Stimulated activated CD4-positive, alpha-beta T cell treated with anti-CD3 and anti-CD28 coated beads, Interleukin-1b, Interleukin-23, amount 100 ng/mL, for 4 hours (primary cell): ENCODE results near the gene NAPEPLD.
"Not testable (repeated sequence)": the region's sequence is repeated elsewhere in the genome, so short reads cannot be mapped to it uniquely, and the experiment has no call there.

Source experiments
- DNase-seq, 2 donors: peaks; one replicate each; pipeline ENCODE4 v3.0.0-alpha.2; 2020; ENCODE audit warnings: low read depth in 2 of 2

NAPEPLD gene

DNA sequence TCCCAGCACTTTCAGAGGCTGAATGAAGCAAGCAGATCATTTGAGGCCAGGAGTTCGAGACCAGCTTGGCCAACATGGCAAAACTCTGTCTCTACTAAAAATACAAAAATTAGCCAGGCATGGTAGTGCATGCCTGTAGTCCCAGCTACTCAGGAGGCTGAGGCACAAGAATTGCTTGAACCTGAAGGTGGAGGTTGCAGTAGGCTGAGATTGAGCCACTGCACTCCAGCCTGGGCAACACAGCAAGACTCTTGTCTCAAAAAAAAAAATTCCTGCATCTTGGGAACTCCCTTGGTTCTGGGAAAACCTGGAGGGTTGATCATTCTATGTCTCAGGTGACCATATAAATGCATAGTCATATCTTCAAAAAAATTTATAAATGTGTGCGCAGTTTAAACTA, 4.1 kb downstream of the NAPEPLD start:
- not testable (repeated sequence) for DNase-seq

DNA sequence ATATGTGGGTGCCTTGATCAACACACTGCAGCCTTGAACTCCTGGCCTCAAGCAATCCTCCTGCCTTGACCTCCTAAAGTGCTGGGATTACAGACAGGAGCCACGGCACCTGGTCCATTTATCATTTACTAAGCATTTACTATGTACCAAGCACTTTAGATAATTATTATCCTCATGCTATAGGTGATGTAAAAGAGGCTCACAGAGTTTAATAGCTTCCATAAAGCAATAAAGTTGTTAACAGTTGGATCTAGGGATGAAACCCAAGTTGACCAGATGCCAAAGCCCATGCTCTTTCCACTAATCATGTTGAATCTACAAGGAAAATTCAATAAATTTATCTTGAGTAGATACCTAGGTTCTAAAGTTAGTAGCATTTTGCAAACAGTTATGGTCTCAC, 5.0 kb downstream of the NAPEPLD start:
- no peak for DNase-seq

DNA sequence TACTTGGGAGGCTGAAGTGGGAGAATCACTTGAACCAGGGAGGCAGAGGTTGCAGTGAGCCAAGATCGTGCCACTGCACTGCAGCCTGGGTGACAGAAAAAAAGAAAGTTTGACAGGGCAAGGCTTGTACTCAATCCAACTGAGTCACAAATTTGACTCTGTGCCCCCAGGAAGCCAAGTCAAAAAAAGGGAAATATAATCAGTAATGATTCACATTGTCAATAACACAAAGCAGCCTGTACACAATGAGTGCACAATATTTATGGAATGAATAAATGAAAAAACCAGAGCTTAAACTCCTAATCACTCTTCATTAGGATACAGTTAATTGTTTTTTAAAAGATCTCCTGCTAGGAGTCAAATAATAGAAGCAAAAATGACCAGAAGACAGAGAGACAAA, 6.4 kb downstream of the NAPEPLD start:
- no peak for DNase-seq

DNA sequence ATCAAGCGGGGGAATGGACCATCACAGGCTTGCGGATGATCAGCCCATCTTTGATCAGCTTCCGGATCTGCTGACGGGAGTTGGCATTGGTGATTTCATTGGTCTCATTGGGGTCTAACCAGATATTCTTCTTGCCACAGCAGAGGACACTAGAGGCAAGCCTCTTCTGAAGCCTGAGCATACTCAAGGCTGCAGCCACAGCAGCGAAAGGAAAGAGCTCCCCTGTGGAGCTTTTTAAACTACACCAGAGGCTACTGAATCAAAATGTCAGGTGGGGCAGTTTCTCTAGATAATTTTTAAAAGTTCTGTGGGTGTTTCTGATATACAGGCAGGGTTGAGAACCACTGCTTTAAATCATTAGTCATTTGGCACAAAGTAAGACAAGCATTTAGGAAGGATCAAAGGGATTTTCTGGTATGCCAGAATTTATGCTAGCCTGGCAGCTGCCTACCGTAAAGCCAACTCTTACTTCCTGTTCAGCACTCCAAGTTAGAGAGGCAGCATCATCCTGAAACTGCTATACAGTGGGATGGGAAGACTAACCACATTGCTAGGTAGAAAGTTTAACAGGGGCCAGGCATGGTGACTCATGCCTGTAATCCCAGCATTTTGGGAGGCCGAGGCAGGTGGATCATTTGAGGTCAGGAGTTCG, 7.0 kb downstream of the NAPEPLD start:
- no peak for DNase-seq

DNA sequence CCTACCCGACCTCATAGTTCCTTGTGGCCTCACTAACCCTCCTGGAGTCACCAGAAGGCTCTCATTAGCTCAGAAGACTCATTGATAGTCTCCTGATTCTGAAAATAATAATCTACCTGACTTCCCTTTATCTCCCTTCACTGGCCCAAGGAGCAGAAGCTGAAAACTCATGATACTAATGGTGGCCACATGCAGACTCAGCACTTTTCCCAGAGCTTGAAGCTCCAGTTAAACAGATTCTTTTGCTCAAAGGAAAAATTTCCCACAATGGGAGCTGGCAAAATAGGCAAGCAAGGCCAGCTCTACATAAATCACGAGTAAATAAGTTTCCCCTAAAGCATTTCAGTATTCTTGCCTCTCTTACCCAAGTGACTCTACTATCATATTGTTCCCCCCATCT, 8.2 kb downstream of the NAPEPLD start:
- DNase-seq = no peak

DNA sequence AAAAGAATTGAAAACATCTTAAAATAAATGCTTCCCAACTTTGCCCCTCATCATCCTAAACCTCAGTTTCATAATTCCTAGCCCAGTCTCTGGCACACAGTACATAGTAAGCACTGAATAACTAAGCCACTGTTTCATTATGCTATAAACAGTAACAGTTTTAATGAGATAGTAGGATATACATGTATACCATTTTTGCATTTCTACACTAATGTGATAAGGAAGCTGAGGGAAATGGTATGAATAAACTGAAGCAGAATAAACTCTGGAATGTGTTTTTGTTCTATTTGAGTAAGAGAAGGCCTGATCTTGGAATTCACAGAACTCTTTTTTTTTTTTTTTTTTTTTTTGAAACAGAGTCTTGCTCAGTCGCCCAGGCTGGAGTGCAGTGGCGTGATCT, 8.8 kb downstream of the NAPEPLD start:
- DNase-seq = no peak

DNA sequence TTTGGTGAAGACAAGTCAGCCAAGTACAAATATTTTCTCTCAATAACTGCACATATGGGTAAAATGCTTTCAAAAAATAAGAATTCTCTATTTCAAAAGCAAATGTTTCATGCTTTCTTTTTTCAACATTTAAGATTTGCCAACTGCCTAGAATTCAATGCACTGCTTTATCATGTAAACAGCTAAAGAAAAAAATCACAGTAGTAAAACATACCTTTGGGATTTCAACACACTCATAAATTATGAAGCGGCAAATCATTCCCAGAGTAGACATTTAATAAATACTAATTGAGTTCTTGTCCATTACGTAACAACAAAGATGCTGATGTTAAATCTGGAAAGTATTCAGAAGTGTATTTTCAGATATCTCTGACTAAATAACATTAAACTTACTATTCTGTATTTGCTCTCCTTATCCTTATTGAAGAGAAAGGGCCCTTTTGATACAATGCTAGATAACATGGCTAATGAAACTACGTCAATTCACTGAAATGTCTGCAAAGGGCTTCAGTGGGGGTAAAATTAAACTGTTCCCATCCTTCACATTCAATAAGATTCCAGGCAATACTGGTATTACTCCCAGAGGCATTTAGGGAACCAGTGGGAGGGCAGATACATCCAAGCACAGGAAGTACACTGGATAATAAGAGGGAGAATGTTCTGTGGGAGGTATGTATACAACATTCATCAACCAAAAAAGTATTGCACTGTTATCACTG, 13.9 kb downstream of the NAPEPLD start:
- DNase-seq = no peak

DNA sequence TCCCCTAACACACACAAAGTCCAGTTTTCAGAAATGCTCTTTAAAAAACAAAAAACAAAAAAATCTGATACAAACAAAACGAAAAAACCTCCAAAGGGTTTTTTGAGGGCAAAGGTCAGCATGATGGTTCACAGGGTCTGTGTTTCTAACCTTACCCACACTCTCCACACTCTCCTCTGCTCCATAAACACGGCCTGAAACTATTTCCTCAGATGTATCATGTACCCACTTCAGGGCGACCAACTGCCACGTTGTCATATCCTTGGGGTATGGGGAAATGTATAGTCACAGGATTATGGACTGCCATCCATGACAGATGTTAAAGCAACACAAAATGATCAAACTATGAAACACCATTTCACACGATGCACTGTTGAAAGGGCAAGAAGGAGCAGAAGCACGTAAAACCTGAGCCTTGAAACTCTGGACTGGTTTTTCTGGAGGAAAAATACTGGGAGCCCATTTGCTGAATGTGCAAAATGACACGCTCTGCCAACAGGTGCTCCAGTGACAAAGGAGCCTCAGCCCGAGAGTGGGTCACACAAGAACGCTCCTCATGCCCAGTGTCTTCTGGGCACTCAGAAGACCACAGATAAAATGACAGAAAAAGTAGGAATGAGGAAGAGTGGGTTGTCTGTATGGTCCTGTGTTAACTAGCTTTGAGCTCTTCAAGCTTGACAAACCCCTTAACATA, 15.8 kb downstream of the NAPEPLD start:
- no peak for DNase-seq

DNA sequence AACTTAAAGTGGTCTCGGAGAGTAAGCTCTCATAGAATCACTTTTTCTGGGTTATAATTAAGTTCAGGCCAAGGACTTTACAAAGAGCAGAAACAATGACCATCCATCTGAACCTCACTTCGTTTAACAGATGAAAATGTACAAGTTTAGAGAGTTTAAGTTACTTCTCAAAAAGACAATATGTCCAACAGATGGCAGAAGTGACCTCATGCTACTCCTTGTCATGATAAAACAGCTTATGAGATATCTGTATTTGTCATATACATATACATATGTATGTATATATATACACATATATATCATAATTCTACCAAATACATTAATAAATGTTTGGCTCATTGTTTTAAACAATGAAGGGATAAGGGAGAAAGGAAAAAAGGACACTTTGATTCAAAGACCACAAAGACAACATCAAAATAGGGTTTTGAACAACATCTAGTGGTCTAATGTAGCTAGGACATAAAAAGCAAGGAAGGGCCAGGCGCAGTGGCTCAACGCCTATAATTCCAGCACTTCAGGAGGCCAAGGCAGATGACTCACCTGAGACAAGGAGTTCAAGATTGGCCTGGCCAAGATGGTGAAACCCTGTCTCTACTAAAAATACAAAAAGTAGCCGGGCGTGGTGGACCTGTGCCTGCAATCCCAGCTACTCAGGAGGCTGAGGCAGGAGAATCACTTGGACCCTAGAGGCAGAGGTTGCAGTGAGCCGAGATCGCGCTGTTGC, 17.8 kb downstream of the NAPEPLD start:
- DNase-seq = no peak

DNA sequence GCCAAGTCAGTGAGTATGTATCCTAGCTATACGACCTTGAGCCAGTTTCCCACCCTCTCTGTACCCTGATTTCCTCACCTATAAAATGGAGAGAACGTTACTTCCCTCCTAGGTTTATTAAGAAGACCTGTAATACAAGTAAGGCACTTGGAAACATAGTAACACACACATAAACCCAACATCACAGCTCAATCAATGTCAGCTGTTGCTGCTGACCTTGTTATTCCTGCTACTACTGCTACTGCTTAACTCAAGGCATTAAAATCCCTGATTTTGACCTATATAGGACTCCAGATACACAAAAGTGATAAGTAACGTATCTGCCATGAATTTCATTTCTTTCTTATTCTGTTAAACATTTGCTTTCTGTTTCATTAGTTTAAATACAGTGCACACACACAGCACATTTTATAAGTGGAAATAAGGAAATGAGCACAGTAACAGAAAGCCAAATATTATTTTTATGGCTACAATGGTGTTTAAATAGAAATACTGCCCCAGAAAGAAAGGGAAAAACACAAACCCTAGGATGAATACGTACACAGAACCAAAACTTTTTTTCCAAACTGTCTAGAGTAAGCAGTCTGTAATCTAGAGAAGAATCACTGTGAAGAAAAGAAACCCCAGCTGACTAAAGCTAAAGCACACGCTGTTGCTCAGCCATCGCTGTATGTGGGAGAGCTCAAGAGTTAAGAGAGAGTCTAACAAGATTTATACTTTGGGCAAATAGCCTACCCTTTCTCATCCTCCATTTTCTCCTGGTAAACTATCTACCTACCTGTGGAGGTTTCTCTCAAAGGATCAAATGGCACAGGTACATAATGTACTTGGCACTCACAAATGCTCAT, 19.0 kb downstream of the NAPEPLD start:
- DNase-seq = no peak

DNA sequence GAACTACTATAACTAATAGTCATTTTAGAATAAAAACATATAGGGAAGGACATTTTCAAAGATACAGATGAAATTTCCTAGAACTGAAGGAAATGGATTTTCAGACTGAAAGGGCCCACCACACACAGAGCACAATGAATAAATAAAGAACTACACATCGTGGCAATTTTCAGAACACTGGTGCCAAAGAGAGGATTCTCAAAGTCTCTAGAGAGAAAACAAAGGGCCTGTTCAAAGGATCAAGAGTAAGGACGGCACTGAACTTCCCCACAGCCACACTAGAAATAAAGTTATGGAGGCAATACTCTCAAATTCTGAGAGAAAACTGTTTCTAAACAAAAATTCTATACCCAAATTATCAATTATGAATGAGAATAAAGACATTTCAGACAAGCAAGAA, 21.9 kb downstream of the NAPEPLD start:
- DNase-seq = no peak

DNA sequence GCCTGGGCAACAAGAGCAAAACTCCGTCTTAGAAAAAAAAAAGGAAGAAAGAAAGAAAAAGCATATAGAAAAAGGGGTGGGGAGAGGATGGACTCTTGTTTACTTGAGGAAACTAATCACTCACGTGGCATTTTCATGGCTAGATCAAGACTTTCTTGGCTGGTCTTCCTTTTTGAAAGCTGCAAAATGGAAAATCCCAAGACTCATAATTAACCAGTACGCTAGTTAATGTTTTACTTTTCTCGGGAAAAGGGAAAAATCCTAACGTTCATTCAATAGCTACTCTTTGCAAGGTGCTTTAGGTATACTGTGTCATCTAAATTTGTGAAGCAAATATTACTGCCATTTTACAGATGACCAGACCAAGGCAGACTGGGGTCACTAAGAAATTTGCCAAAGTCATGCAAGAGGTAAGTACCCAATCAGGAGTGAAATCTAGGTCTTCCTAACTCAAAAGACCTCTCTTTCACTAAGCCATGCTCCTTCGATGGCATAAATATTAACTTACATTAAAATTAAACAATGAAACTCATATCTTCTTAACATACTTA, 24.4 kb downstream of the NAPEPLD start:
- DNase-seq = no peak

DNA sequence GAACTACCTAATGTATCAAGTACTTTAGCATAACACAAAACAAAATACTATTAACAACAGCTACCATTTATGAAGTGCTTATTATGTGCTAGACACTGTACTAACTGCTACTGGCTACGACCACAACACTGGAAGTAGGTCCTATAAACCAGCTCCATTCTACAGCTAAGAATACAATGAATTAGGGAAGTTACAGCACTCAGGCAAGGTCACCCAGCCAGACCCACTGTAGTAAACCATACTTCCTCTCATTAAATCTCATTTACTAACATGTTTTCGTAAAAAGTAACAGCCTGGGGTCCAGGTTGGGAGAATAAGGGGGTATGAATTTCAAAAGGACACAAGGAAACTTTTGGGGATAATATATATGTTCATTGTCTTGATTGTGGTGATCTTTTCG, 25.4 kb downstream of the NAPEPLD start:
- no peak for DNase-seq

DNA sequence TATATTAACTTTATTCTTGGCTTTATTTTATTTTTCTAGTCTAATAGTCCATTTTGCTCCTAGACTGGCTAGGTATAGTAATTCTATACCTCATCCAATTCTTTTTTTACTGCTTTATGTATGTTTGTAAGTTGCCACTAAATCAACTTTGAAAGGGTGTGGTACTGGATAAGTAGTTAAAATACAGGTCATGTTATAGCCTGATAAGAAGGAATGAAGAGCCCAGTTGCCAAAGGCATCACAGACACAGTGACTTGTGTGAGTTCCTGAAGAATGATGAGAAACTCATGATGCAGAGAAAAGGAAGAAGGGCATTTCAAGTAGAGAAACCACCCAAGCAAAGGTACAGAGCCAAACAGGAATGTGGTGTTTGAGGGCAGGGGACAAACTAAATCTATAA, 27.3 kb downstream of the NAPEPLD start:
- no peak for DNase-seq

DNA sequence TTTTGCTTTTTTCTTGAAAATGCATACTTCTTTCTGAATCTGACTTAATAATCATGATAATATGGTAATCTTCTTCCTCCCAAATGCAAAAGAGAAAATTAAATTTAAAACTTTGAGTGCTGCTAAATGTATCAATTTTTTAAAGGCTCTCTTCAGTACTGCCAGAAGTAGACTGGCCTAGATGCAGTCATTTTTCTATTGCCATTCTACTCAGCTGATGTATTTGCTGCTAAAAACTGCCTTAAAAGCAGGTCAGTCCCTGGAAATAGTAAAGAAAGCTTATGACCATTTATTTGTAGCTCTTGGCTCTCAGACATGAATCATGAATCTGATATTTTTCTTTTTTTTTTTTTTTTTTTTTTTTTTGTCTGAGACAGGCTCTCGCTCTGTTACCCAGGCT, 28.5 kb downstream of the NAPEPLD start:
- DNase-seq = no peak

DNA sequence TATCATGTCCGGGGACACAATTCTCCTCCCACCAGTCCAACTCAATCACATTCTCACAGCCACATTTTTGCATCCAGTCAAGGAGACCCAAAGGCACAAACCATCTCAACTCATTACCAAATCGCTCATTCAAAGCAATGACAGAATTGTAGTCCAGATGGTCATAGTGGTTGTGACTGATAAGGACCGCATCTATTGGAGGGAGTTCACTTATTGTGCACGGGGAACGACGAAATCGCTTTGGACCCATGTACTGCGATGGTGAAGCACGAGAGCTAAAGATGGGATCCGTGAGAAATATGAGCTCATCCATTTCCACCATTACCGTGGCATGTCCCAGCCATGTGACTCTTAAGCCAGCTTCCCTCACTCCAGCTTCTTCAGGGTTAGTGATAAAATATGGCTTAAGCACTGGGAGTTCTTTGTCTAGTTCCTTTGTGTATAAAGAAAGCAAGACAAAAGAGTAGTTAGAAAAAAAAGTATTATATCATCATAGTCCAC, 29.1 kb downstream of the NAPEPLD start:
- no peak for DNase-seq

DNA sequence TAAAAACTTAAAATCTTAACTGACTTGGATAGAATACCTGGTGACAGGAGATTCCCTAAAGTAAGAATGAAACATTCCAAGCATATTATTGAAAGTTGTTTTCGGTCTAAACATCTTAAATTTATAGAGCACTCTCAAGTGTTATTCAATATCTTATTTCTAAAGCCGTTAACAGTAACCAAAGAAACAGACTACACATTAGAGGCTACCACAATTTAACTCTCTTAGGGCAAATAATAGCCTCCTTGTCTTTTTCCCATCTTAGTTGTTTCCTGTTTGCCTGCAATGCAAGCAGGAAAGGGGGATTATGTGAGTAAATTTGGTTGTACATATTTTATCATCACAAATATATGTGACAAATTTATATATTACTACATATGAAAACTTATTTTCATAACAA, 31.4 kb downstream of the NAPEPLD start:
- no peak for DNase-seq

DNA sequence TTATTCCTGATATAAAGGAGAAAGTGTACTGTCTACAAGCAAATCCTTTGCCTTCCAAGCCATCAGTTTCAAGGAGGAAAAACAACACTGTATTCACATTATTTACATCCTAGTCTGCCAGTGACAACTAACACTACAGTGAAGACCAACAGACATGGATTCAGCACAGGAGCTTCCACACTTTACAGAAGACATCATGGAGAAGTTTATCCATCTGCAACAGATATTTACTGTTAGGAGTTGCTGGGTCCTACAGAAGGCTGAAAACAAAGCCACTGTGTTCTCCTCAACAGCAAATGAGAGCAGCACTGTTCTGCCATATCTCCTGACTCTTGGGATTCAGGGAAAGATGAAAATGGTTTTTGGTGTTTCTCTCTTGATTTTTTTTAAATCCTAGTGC, 31.9 kb downstream of the NAPEPLD start:
- no peak for DNase-seq

DNA sequence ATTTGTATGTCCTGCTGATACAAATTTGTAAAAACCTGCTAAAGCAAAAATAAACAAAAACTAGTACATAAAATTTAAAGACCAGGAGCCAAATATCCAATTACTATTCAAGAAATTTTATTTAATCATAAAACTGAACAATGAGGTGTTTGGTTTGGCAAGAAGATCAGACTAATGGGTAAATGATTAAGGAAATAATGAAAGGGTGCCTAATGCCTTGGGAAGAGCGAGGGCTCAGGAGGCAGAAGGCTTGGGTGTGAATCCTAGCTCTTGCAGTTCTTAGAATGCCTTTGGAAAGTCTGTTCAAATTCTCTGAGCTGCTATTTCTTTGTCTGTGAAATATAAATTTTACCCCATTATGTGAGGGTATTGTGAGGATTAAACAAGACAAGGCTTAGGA, 32.4 kb downstream of the NAPEPLD start:
- DNase-seq = no peak

DNA sequence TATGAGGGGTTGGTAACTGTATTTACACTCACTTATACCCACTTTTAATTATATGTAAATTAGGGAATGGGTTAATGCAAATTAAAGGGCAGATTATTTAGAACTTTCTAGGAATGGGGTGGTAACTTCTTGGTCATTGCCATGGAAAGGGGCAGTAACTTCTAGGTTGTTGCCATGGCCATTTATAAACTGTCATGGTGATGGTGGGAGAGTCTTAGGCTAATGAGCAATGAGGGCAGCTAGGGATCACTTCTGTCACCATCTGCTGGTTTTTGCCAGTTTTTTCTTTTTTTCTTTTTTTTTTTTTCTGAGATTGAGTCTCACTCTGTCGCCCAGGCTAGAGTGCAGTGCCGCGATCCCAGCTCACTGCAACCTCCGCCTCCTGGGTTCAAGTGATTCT, 33.1 kb downstream of the NAPEPLD start:
- no peak for DNase-seq

DNA sequence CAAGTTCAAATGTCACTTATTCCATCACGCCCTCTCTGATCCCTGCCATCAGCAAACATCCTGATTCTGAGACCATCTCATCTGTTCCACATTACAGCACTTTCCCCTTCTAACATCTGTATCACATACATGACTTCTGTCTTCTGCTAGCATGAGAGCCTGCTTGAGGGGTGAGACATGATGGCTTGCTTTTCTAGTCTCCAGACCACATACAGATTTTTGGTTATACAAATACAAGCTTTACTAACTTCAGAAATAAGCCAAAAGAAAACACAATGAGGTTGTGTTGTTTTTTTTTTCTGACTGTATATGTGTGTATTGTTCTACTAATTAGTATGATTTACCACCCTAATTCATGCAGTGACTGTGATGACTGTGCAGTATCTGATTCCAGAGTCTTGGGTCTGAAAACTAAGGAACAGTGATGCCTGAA, 34.3 kb downstream of the NAPEPLD start:
- DNase-seq = no peak
